Measurements from ENCODE around the gene ZNF787.

The ZNF787 gene

DNA sequence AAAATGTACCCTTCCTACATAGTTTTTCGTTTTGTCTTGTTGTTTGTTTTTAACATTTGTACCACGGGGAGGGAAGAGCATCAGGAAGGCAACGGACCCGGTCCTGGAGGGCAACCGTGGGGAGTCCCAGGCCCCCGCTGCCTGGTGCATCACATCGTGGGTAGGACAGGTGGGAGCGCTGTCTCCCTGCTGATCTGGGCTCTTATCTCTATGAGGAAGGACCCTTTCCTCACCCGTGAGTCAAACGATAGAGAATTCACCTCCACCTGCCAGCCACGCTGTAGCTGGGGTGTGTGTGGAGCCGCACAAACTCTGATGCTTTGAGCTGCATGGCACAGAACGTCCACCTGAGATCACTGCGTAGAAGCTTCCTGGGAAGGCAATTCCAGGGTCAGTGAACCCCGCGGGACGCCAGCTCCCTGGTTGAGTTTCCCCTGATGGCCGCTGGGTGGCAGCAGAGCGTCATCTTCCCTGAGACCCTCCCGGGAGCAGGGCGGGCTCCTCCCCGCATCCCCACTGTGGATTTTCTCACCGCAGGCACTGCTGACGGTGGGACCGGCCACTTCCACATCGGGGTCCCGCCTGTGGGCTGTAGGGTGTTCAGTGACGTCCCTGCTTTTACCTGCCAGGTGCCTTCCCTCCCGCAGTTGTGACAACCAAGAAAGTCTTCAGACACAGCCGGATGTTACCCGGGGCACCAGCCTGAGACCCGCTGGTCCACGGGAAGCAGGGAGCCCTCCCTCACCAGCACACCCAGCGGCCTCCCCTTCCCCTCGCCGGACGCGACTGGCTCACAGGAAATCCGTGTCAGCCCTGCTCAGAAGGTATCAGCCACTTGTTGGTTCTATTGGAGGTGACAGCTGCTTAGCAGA, 54.7 kb downstream of the ZNF787 start:
- ATAC-seq, result peak; percentile 95
- TF ChIP-seq TCF4 (CRISPR knock-in tag; IDR thresholded peaks at IDR 0.05; ENCODE audit: borderline replicate concordance) (no peak), ZC3H10 (CRISPR knock-in tag; IDR thresholded peaks at IDR 0.05) (no peak), ZNF70 (CRISPR knock-in tag; IDR thresholded peaks at IDR 0.05) (no peak), BACH2 (CRISPR knock-in tag; IDR thresholded peaks at IDR 0.05; ENCODE audit: borderline replicate concordance) (no peak), OSR1 (CRISPR knock-in tag; IDR thresholded peaks at IDR 0.05) (no peak), GLIS3 (CRISPR knock-in tag; IDR thresholded peaks at IDR 0.05) (no peak), RARB (CRISPR knock-in tag; IDR thresholded peaks at IDR 0.05) (no peak), ZFP3 (CRISPR knock-in tag; IDR thresholded peaks at IDR 0.05) (no peak)
- TF ChIP-seq, protein P1, sequence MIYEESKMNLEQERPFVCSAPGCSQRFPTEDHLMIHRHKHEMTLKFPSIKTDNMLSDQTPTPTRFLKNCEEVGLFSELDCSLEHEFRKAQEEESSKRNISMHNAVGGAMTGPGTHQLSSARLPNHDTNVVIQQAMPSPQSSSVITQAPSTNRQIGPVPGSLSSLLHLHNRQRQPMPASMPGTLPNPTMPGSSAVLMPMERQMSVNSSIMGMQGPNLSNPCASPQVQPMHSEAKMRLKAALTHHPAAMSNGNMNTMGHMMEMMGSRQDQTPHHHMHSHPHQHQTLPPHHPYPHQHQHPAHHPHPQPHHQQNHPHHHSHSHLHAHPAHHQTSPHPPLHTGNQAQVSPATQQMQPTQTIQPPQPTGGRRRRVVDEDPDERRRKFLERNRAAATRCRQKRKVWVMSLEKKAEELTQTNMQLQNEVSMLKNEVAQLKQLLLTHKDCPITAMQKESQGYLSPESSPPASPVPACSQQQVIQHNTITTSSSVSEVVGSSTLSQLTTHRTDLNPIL (CRISPR knock-in tag; IDR thresholded peaks at IDR 0.05; ENCODE audit: low read depth), result no peak
- TF ChIP-seq, protein P2, sequence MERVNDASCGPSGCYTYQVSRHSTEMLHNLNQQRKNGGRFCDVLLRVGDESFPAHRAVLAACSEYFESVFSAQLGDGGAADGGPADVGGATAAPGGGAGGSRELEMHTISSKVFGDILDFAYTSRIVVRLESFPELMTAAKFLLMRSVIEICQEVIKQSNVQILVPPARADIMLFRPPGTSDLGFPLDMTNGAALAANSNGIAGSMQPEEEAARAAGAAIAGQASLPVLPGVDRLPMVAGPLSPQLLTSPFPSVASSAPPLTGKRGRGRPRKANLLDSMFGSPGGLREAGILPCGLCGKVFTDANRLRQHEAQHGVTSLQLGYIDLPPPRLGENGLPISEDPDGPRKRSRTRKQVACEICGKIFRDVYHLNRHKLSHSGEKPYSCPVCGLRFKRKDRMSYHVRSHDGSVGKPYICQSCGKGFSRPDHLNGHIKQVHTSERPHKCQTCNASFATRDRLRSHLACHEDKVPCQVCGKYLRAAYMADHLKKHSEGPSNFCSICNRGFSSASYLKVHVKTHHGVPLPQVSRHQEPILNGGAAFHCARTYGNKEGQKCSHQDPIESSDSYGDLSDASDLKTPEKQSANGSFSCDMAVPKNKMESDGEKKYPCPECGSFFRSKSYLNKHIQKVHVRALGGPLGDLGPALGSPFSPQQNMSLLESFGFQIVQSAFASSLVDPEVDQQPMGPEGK (CRISPR knock-in tag; IDR thresholded peaks at IDR 0.05; ENCODE audit: borderline replicate concordance), result no peak

DNA sequence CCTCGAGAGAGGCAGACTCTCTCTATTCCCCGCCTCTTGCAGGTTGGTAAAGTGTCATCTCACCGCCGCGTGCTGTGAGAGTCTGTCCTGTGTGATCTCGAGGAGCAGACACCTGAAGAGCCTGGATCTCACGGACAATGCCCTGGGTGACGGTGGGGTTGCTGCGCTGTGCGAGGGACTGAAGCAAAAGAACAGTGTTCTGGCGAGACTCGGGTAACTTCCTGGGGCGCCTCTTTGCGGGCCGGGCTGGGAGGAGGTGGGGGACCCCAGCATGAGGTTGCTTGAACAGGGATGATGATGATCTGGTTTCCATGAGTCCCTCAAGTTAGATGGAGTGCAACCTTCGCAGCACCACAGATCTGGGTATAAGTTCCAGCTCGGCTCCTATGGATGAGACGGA, 67.5 kb downstream of the ZNF787 start:
- TF ChIP-seq ESRRG (CRISPR knock-in tag; IDR thresholded peaks at IDR 0.05) (no peak), ISL1 (CRISPR knock-in tag; IDR thresholded peaks at IDR 0.05) (no peak), TCF4 (CRISPR knock-in tag; IDR thresholded peaks at IDR 0.05; ENCODE audit: borderline replicate concordance) (no peak), TOX (CRISPR knock-in tag; IDR thresholded peaks at IDR 0.05; ENCODE audit: borderline replicate concordance) (no peak), ARNTL (CRISPR knock-in tag; IDR thresholded peaks at IDR 0.05; ENCODE audit: borderline replicate concordance, low read depth) (no peak), ZNF565 (CRISPR knock-in tag; conservative IDR thresholded peaks at IDR 0.05; ENCODE audit: low read depth) (no peak), OSR1 (CRISPR knock-in tag; IDR thresholded peaks at IDR 0.05) (no peak), CSDC2 (CRISPR knock-in tag; IDR thresholded peaks at IDR 0.05) (no peak), ZFP3 (CRISPR knock-in tag; IDR thresholded peaks at IDR 0.05) (no peak)
- TF ChIP-seq, protein P1 (CRISPR knock-in tag; IDR thresholded peaks at IDR 0.05; ENCODE audit: low read depth), result no peak
- TF ChIP-seq, protein P2 (CRISPR knock-in tag; IDR thresholded peaks at IDR 0.05; ENCODE audit: borderline replicate concordance), result no peak
- ATAC-seq, result no peak

Data from SK-N-SH treated with all-trans-retinoic acid at 6 μM for 48 hours (cell line).